Measurements from ENCODE around the gene FRMD8. TPM values are rescaled to one million over a fixed set of nuclear protein-coding genes. Genes with fewer than 3 reads are reported as not detected.

The FRMD8 gene
- total and polyA plus RNA-seq, 2 experiments from 2014 or later, result 7.0 to 35.4 TPM

DNA sequence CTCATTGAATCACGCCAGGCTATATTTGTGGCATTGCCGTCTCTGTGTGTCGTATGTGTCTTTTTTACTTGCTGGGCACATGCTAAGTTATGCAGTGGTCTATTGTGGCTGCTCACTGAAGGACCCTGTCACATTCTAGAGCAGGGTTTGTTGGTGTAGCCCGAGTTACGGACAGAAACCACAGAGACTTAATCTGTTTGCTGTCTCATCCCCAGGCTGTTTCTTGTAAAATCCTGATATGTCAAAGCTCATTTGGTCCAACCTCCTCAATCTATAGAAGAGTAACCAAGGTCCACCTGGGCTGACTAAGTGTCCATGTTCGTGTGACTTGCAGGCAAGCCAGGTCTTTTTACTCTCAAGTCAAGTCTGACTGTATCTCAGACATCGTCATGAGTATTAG is 47.8 kb upstream of the FRMD8 start (continued):
- TF ChIP-seq, protein P1, sequence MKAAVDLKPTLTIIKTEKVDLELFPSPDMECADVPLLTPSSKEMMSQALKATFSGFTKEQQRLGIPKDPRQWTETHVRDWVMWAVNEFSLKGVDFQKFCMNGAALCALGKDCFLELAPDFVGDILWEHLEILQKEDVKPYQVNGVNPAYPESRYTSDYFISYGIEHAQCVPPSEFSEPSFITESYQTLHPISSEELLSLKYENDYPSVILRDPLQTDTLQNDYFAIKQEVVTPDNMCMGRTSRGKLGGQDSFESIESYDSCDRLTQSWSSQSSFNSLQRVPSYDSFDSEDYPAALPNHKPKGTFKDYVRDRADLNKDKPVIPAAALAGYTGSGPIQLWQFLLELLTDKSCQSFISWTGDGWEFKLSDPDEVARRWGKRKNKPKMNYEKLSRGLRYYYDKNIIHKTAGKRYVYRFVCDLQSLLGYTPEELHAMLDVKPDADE (IDR thresholded peaks at IDR 0.05), result no peak
- no peak for TF ChIP-seq ZNF114 (CRISPR knock-in tag; IDR thresholded peaks at IDR 0.05)
- TF ChIP-seq NANOG (IDR thresholded peaks at IDR 0.05; ENCODE audit: borderline replicate concordance), result no peak
- TF ChIP-seq JUNB (IDR thresholded peaks at IDR 0.05; ENCODE audit: unreplicated experiment), result no peak
- TF ChIP-seq, protein P2, sequence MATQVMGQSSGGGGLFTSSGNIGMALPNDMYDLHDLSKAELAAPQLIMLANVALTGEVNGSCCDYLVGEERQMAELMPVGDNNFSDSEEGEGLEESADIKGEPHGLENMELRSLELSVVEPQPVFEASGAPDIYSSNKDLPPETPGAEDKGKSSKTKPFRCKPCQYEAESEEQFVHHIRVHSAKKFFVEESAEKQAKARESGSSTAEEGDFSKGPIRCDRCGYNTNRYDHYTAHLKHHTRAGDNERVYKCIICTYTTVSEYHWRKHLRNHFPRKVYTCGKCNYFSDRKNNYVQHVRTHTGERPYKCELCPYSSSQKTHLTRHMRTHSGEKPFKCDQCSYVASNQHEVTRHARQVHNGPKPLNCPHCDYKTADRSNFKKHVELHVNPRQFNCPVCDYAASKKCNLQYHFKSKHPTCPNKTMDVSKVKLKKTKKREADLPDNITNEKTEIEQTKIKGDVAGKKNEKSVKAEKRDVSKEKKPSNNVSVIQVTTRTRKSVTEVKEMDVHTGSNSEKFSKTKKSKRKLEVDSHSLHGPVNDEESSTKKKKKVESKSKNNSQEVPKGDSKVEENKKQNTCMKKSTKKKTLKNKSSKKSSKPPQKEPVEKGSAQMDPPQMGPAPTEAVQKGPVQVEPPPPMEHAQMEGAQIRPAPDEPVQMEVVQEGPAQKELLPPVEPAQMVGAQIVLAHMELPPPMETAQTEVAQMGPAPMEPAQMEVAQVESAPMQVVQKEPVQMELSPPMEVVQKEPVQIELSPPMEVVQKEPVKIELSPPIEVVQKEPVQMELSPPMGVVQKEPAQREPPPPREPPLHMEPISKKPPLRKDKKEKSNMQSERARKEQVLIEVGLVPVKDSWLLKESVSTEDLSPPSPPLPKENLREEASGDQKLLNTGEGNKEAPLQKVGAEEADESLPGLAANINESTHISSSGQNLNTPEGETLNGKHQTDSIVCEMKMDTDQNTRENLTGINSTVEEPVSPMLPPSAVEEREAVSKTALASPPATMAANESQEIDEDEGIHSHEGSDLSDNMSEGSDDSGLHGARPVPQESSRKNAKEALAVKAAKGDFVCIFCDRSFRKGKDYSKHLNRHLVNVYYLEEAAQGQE (IDR thresholded peaks at IDR 0.05; ENCODE audit: unreplicated experiment), result no peak
- TF ChIP-seq, protein P3, sequence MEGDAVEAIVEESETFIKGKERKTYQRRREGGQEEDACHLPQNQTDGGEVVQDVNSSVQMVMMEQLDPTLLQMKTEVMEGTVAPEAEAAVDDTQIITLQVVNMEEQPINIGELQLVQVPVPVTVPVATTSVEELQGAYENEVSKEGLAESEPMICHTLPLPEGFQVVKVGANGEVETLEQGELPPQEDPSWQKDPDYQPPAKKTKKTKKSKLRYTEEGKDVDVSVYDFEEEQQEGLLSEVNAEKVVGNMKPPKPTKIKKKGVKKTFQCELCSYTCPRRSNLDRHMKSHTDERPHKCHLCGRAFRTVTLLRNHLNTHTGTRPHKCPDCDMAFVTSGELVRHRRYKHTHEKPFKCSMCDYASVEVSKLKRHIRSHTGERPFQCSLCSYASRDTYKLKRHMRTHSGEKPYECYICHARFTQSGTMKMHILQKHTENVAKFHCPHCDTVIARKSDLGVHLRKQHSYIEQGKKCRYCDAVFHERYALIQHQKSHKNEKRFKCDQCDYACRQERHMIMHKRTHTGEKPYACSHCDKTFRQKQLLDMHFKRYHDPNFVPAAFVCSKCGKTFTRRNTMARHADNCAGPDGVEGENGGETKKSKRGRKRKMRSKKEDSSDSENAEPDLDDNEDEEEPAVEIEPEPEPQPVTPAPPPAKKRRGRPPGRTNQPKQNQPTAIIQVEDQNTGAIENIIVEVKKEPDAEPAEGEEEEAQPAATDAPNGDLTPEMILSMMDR (conservative IDR thresholded peaks at IDR 0.05; ENCODE audit: low read depth in 2 of 2), result no peak

DNA sequence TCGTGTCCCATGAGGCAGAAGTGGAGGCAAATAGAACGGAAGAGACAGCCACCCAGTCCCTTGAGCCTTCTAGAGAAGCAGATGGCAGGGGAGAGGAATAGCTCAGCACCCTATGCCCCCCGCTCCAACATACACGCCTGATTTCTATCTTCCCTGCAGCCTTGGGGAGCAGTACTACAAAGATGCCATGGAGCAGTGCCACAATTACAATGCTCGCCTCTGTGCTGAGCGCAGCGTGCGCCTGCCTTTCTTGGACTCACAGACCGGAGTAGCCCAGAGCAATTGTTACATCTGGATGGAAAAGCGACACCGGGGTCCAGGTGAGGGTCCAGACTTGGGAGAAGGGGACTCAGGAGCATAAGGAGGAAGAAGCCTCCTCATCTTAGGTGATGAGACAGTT is 46.2 kb upstream of the FRMD8 start:
- Histone ChIP-seq H3K27ac (ENCODE audit: low read depth) (no peak overlapping the region), H3K4me3 (no peak overlapping the region), H3K36me3 (ENCODE audit: insufficient read depth) (peaks cover 27% of the 10 kb centered on the region), H3F3A (replicated peaks; ENCODE audit: low read depth) (0 out of 2 replicates have a peak, but pooled peaks cover 3% of the 10 kb centered on the region), H2AFZ (no peak overlapping the region), H4K20me1 (replicated peaks; ENCODE audit: insufficient read depth) (peaks cover 14% of the 10 kb centered on the region), H3K4me2 (no peak overlapping the region), H3K79me2 (replicated peaks; ENCODE audit: insufficient read depth) (peaks cover 46% of the 10 kb centered on the region), H3K27me3 (ENCODE audit: insufficient read depth) (no peaks in the 10 kb centered on the region), H3K9me2 (ENCODE audit: insufficient read depth) (no peaks in the 10 kb centered on the region), H3K4me1 (ENCODE audit: insufficient read depth) (peaks cover 3% of the 10 kb centered on the region)
- Mint-ChIP-seq H3K4me1 (peaks cover 4% of the 10 kb centered on the region), H3K27ac (no peak overlapping the region), H3K36me3 (ENCODE audit: low read depth) (peaks cover 59% of the 10 kb centered on the region), H3K9me3 (no peaks in the 10 kb centered on the region; the same call in 2 of the 3 replicates), H3K4me3 (no peak overlapping the region), H3K27me3 (ENCODE audit: insufficient read depth, low read depth, poor library complexity) (no peaks in the 10 kb centered on the region)
- ATAC-seq (no peak), DNase-seq (ENCODE audit: low spot score) (no peak)
- TF ChIP-seq POLR2AphosphoS5 (IDR thresholded peaks at IDR 0.05; ENCODE audit: low read depth), result no peak
- TF ChIP-seq ZNF331 (CRISPR knock-in tag; IDR thresholded peaks at IDR 0.05; ENCODE audit: low read depth), result no peak
- no peak for TF ChIP-seq EZH2phosphoT487 (IDR thresholded peaks at IDR 0.05; ENCODE audit: unreplicated experiment)
- TF ChIP-seq, protein P1 (IDR thresholded peaks at IDR 0.05), result no peak
- TF ChIP-seq NANOG (IDR thresholded peaks at IDR 0.05; ENCODE audit: borderline replicate concordance), result no peak
- TF ChIP-seq STAT1 (IDR thresholded peaks at IDR 0.05; ENCODE audit: unreplicated experiment), result no peak
- TF ChIP-seq, protein P2 (IDR thresholded peaks at IDR 0.05; ENCODE audit: unreplicated experiment), result no peak
- no peak for TF ChIP-seq JUNB (IDR thresholded peaks at IDR 0.05; ENCODE audit: unreplicated experiment)
- no peak for TF ChIP-seq EZH2 (IDR thresholded peaks at IDR 0.05; ENCODE audit: low read depth, unreplicated experiment)
- TF ChIP-seq, protein P3 (conservative IDR thresholded peaks at IDR 0.05; ENCODE audit: low read depth in 2 of 2), result no peak
- TF ChIP-seq CREB1 (CRISPR knock-in tag; IDR thresholded peaks at IDR 0.05; ENCODE audit: low read depth), result no peak
